ENCODE data around the gene TMEM256. TPM values are rescaled to one million over a fixed set of nuclear protein-coding genes. Genes with fewer than 3 reads are reported as not detected.

Gene TMEM256
- total RNA-seq, 1 experiment from 2014 or later, result 40.2 TPM

GRCh38 chr17:7403043-7403726 is 712 bp downstream of the TMEM256 start:
- no peaks in the 10 kb centered on the region for H3K36me3 ChIP-seq (ENCODE audit: control insufficient read depth, insufficient read depth, low read length)
- H3K9me3 ChIP-seq, result no peaks in the 10 kb centered on the region
- Mint-ChIP-seq H3K36me3 (ENCODE audit: insufficient read depth, unreplicated experiment) (peaks cover 6% of the 10 kb centered on the region), H3K9me3 (ENCODE audit: unreplicated experiment) (no peaks in the 10 kb centered on the region), H3K4me3 (ENCODE audit: unreplicated experiment) (peak overlapping the region; percentile 76), H3K27ac (ENCODE audit: unreplicated experiment) (peak overlapping the region; percentile 76), H3K4me1 (ENCODE audit: low read depth, unreplicated experiment) (peaks cover 8% of the 10 kb centered on the region), H3K27me3 (ENCODE audit: insufficient read depth, unreplicated experiment) (no peaks in the 10 kb centered on the region)
- H3K4me3 ChIP-seq (ENCODE audit: low read depth, low read length), result peak overlapping the region; percentile 40
- TSS peak; percentile 82 for BruUV-seq (replicated peaks)
- intact Hi-C loops (cut with micrococcal nuclease; ENCODE audit: unreplicated experiment), result no loop called here
- CTCF ChIA-PET, result interaction anchor here (1.2 to 1.8 kb wide), 3 partner anchors 9 to 157 kb away, joined by 6 to 15 read pairs (median 6); partner anchors contain the start of genes PLSCR3 and TMEM102
- TF ChIP-seq CTCF (IDR thresholded peaks at IDR 0.05; ENCODE audit: insufficient read depth in 1 of 2, low read depth in 1 of 2, low read length in 1 of 2, severe bottlenecking in 1 of 2, unreplicated experiment in 1 of 2), result no peak
- peak; percentile 34 to 74 for DNase-seq
- POLR2A ChIA-PET, result interaction anchor here (1.0 to 2.4 kb wide), 5 partner anchors 9 to 171 kb away, joined by 5 to 38 read pairs (median 11); partner anchors contain the start of genes NEURL4, PLSCR3, TMEM102 and TNK1
- H3K27me3 ChIP-seq (replicated peaks; ENCODE audit: control insufficient read depth, insufficient read depth, low read length), result no peaks in the 10 kb centered on the region
- no peaks in the 10 kb centered on the region for H3K4me1 ChIP-seq

GRCh38 chr17:7398612-7399011 is 5.3 kb downstream of the TMEM256 start:
- Mint-ChIP-seq H3K27me3 (ENCODE audit: insufficient read depth, unreplicated experiment) (no peaks in the 10 kb centered on the region), H3K4me1 (ENCODE audit: low read depth, unreplicated experiment) (no peaks in the 10 kb centered on the region), H3K27ac (ENCODE audit: unreplicated experiment) (no peak overlapping the region), H3K36me3 (ENCODE audit: insufficient read depth, unreplicated experiment) (no peaks in the 10 kb centered on the region), H3K4me3 (ENCODE audit: unreplicated experiment) (no peak overlapping the region), H3K9me3 (ENCODE audit: unreplicated experiment) (no peaks in the 10 kb centered on the region)
- ChIA-PET POLR2A (interaction anchor here (0.6 to 0.7 kb wide), 3 partner anchors 9 to 48 kb away, joined by 3 to 5 read pairs (median 4); partner anchors contain the start of gene TMEM102), CTCF (no interaction called here)
- DNase-seq, result no peak
- intact Hi-C loops (cut with micrococcal nuclease; ENCODE audit: unreplicated experiment), result no loop called here
- Histone ChIP-seq H3K36me3 (ENCODE audit: control insufficient read depth, insufficient read depth, low read length) (no peaks in the 10 kb centered on the region), H3K4me1 (peaks cover 3% of the 10 kb centered on the region; the same call in 1 of the 2 replicates), H3K27me3 (replicated peaks; ENCODE audit: control insufficient read depth, insufficient read depth, low read length) (no peaks in the 10 kb centered on the region), H3K9me3 (no peaks in the 10 kb centered on the region), H3K4me3 (ENCODE audit: low read depth, low read length) (no peak overlapping the region)
- BruUV-seq (replicated peaks), result no TSS peak
- TF ChIP-seq CTCF (IDR thresholded peaks at IDR 0.05; ENCODE audit: insufficient read depth in 1 of 2, low read depth in 1 of 2, low read length in 1 of 2, severe bottlenecking in 1 of 2, unreplicated experiment in 1 of 2), result no peak

GRCh38 chr17:7396147-7396546 is 7.8 kb downstream of the TMEM256 start:
- Mint-ChIP-seq H3K36me3 (ENCODE audit: insufficient read depth, unreplicated experiment) (no peaks in the 10 kb centered on the region), H3K9me3 (ENCODE audit: unreplicated experiment) (no peaks in the 10 kb centered on the region), H3K4me3 (ENCODE audit: unreplicated experiment) (no peak overlapping the region), H3K27me3 (ENCODE audit: insufficient read depth, unreplicated experiment) (no peaks in the 10 kb centered on the region), H3K27ac (ENCODE audit: unreplicated experiment) (peak overlapping the region; percentile 78), H3K4me1 (ENCODE audit: low read depth, unreplicated experiment) (no peaks in the 10 kb centered on the region)
- no peak for DNase-seq
- no peak for TF ChIP-seq CTCF (IDR thresholded peaks at IDR 0.05; ENCODE audit: insufficient read depth in 1 of 2, low read depth in 1 of 2, low read length in 1 of 2, severe bottlenecking in 1 of 2, unreplicated experiment in 1 of 2)
- Histone ChIP-seq H3K4me3 (ENCODE audit: low read depth, low read length) (no peak overlapping the region), H3K9me3 (no peaks in the 10 kb centered on the region), H3K4me1 (peaks cover 3% of the 10 kb centered on the region; the same call in 1 of the 2 replicates), H3K36me3 (ENCODE audit: control insufficient read depth, insufficient read depth, low read length) (no peaks in the 10 kb centered on the region), H3K27me3 (replicated peaks; ENCODE audit: control insufficient read depth, insufficient read depth, low read length) (no peaks in the 10 kb centered on the region)
- intact Hi-C loops (cut with micrococcal nuclease; ENCODE audit: unreplicated experiment), result no loop called here
- no TSS peak for BruUV-seq (replicated peaks)
- CTCF ChIA-PET, result no interaction called here
- POLR2A ChIA-PET, result no interaction called here

All from Caco-2 (cell line).